Thyroid gland (tissue), 4 donors: Measurements from ENCODE around the gene C1orf216. TPM values are rescaled to one million over a fixed set of nuclear protein-coding genes. Genes with fewer than 3 reads are reported as not detected.
"Not testable (repeated sequence)": the region's sequence is repeated elsewhere in the genome, so short reads cannot be mapped to it uniquely, and the experiment has no call there.

ENCODE experiments used
- DNase-seq, 2 donors: peaks; one replicate each; pipeline ENCODE4 v3.0.0-alpha.2; 2019
- H3K27ac ChIP-seq, 3 donors: fragments of 200-600 bp; sonication (generic); 1 replicate in 2 of 3; 2 replicates in 1 of 3; pipeline ENCODE4 v1.5.1; 2016 to 2019; ENCODE audit warnings: mild to moderate bottlenecking in 1 of 3, moderate library complexity in 1 of 3
- H3K27me3 ChIP-seq: fragments of 200-600 bp; sonication (generic); one replicate; pipeline ENCODE4 v1.5.1; 2019
- H3K36me3 ChIP-seq, 2 donors: fragments of 200-600 bp; sonication (generic); one replicate each; pipeline ENCODE4 v1.5.1; 2016 to 2019
- H3K4me1 ChIP-seq, 2 donors: fragments of 200-600 bp; sonication (generic); one replicate each; pipeline ENCODE4 v1.5.1; 2017 to 2019
- H3K4me3 ChIP-seq, 3 donors: fragments of 200-600 bp; sonication (generic); replicated peaks in 1 of 3; 1 replicate in 2 of 3; 2 replicates in 1 of 3; pipeline ENCODE4 v1.5.1; 2016; ENCODE audit warnings: mild to moderate bottlenecking in 1 of 3
- H3K9me3 ChIP-seq: fragments of 200-600 bp; sonication (generic); one replicate; pipeline ENCODE4 v1.5.1; 2017
- POLR2A ChIP-seq, 2 donors: fragments of 450-650 bp; IDR thresholded peaks; one replicate each; pipeline ENCODE4 v1.6.1; 2017; ENCODE audit warnings: antibody characterized with exemption in 2 of 2, mild to moderate bottlenecking in 2 of 2, moderate library complexity in 1 of 2
- WGBS, 2 donors: methylation state at CpG; one replicate each; pipeline ENCODE4 v1.1.5; 2017; 5-methylcytosine and 5-hydroxymethylcytosine counted together
- intact Hi-C: fragments of 100-400 bp; cut with DNase I; formaldehyde crosslinking; loops from one replicate; pipeline ENCODE4 v1.15.1; 2023
- total RNA-seq, 4 donors: library from RNA; depleted of rRNA; stranded (reverse); fragments of >200 nt; gene quantifications; one replicate each; pipeline ENCODE4 v1.2.3, GENCODE V29; 2016
- TF ChIP-seq, protein P1 (sequence below), 6 experiments: fragments of 200-600 bp in 3 of 6; fragments of 450-650 bp in 3 of 6; sonication (generic) in 3 of 6; IDR thresholded peaks; one replicate each; pipeline ENCODE4 v1.5.1; 2016 to 2019; ENCODE audit warnings: antibody characterized with exemption in 6 of 6, mild to moderate bottlenecking in 2 of 6, inconsistent platforms in 1 of 6, moderate library complexity in 1 of 6

C1orf216 gene
- total RNA-seq, 4 donors from 2014 or later = 8.0 to 9.9 (median 8.4) TPM

DNA sequence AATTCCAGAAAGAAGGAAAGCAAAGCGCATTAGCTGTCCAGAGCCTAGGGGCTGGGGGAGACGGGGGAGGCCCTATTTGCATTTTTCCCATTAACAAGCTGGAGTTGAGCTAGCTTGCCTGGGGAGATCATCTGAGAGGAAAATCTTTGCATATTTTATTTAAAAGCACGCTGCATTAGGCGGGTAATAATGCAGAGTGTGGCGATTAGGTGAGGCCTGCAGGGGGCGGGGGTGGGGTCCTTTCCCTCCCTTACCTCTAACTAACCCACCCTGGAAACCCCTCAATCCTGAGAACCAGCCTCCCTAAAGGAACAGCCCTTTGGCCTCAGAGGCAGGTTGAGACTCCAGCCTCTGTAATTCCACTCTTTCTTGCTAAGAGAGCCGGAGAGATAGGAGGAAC lies 16.2 kb downstream of the C1orf216 start:
- 43 to 48% methylated on average over 7 of the region's 7 CpGs for WGBS, 2 donors
- Histone ChIP-seq H3K36me3 (no peaks in the 10 kb centered on the region), H3K9me3 (no peaks in the 10 kb centered on the region), H3K4me1 (peaks cover under 1 to 4% of the 10 kb centered on the region in 2 donors), H3K27me3 (peaks cover 12% of the 10 kb centered on the region), H3K27ac (no peak overlapping the region), H3K4me3 (no peak overlapping the region)
- DNase-seq = no peak
- intact Hi-C loops = no loop called here
- TF ChIP-seq, protein P1, sequence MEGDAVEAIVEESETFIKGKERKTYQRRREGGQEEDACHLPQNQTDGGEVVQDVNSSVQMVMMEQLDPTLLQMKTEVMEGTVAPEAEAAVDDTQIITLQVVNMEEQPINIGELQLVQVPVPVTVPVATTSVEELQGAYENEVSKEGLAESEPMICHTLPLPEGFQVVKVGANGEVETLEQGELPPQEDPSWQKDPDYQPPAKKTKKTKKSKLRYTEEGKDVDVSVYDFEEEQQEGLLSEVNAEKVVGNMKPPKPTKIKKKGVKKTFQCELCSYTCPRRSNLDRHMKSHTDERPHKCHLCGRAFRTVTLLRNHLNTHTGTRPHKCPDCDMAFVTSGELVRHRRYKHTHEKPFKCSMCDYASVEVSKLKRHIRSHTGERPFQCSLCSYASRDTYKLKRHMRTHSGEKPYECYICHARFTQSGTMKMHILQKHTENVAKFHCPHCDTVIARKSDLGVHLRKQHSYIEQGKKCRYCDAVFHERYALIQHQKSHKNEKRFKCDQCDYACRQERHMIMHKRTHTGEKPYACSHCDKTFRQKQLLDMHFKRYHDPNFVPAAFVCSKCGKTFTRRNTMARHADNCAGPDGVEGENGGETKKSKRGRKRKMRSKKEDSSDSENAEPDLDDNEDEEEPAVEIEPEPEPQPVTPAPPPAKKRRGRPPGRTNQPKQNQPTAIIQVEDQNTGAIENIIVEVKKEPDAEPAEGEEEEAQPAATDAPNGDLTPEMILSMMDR (IDR thresholded peaks at IDR 0.05) = no peak
- no peak for TF ChIP-seq POLR2A (IDR thresholded peaks at IDR 0.05)

GRCh38 chr1:35699152-35699551 lies 19.5 kb downstream of the C1orf216 start:
- intact Hi-C loops, H3K36me3 ChIP-seq, H3K4me1 ChIP-seq, DNase-seq, H3K27ac ChIP-seq, H3K9me3 ChIP-seq, H3K4me3 ChIP-seq: not testable (repeated sequence)
- peaks cover 12% of the 10 kb centered on the region for H3K27me3 ChIP-seq
- WGBS, 2 donors = 95 to 100% methylated on average over 1 of the region's 1 CpG

DNA sequence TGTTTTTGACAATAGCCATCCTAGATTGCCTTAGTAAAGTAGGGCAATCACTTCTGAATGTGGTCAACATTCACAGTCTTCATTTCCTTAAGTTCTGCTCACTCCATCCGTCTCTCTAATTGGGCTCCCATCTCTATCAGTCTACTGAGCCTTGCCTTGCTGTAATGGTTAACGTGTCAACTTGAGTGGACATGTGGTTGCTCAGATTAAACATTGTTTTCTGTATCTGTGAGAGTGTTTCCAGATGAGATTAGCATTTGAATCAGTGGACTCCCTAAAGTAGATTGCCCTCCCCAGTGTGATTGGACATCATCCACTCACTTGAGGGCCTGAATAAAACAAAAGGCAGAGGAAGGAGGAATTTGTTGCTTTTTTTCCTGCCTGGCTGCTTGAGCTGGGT lies 26.4 kb downstream of the C1orf216 start:
- no peak overlapping the region for H3K4me3 ChIP-seq
- H3K27me3 ChIP-seq = no peaks in the 10 kb centered on the region

GRCh38 chr1:35691571-35692220 lies 27.0 kb downstream of the C1orf216 start:
- H3K36me3 ChIP-seq = no peaks in the 10 kb centered on the region
- no peaks in the 10 kb centered on the region for H3K9me3 ChIP-seq
- WGBS, 2 donors = 39 to 42% methylated on average over 8 of the region's 8 CpGs
- DNase-seq = peak; percentile 77 to 84
- no peak overlapping the region for H3K4me3 ChIP-seq
- intact Hi-C loops = no loop called here
- H3K4me1 ChIP-seq = peaks cover 0 to 12% of the 10 kb centered on the region in 2 donors
- no peak overlapping the region for H3K27ac ChIP-seq
- no peaks in the 10 kb centered on the region for H3K27me3 ChIP-seq
- no peak for TF ChIP-seq POLR2A (IDR thresholded peaks at IDR 0.05)
- TF ChIP-seq, protein P1 (IDR thresholded peaks at IDR 0.05) = no peak

More for the DNA sequence above, 26.4 kb downstream of the C1orf216 start:
- 53 to 64% methylated on average over 2 of the region's 2 CpGs for WGBS, 2 donors
- H3K9me3 ChIP-seq = no peaks in the 10 kb centered on the region
- intact Hi-C loops = no loop called here
- H3K4me1 ChIP-seq = peaks cover 0 to 12% of the 10 kb centered on the region in 2 donors
- no peak for TF ChIP-seq POLR2A (IDR thresholded peaks at IDR 0.05)
- TF ChIP-seq, protein P1 (IDR thresholded peaks at IDR 0.05) = no peak
- no peaks in the 10 kb centered on the region for H3K36me3 ChIP-seq
- DNase-seq = no peak
- H3K27ac ChIP-seq = no peak overlapping the region

GRCh38 chr1:35691080-35691479 lies 27.6 kb downstream of the C1orf216 start:
- H3K4me3 ChIP-seq = no peak overlapping the region
- intact Hi-C loops = no loop called here
- H3K36me3 ChIP-seq = no peaks in the 10 kb centered on the region
- WGBS, 2 donors = 13 to 38% methylated on average over 9 of the region's 9 CpGs
- no peak overlapping the region for H3K27ac ChIP-seq
- TF ChIP-seq, protein P1 (IDR thresholded peaks at IDR 0.05) = no peak
- no peak for TF ChIP-seq POLR2A (IDR thresholded peaks at IDR 0.05)
- H3K9me3 ChIP-seq = no peaks in the 10 kb centered on the region
- peak; percentile 6 to 10 for DNase-seq
- no peaks in the 10 kb centered on the region for H3K27me3 ChIP-seq
- peaks cover 0 to 12% of the 10 kb centered on the region in 2 donors for H3K4me1 ChIP-seq

DNA sequence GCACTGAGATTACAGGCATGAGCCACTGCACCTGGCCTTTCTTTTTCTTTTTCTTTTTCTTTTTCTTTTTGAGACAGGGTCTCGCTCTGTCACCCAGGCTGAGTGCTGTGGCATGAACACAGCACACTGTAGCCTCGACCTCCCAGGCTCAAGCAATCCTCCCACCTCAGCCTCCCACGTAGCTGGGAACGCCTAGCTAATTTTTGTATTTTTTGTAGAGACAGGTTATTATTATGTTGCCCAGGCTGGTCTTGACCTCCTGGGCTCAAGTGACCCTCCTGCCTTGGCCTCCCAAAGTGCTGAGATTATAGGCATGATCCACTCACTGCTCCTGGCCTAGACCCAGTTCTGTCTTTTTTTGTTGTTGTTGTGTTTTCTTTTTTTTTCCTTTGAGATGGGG lies 28.6 kb downstream of the C1orf216 start:
- H3K4me1 ChIP-seq = peaks cover 0 to 12% of the 10 kb centered on the region in 2 donors
- 95 to 96% methylated on average over 4 of the region's 4 CpGs for WGBS, 2 donors
- H3K4me3 ChIP-seq, H3K27ac ChIP-seq, H3K36me3 ChIP-seq, DNase-seq, intact Hi-C loops, H3K27me3 ChIP-seq, H3K9me3 ChIP-seq: not testable (repeated sequence)
